ENCODE measurements around the gene SSTR4.
"Not testable (repeated sequence)": the region's sequence is repeated elsewhere in the genome, so short reads cannot be mapped to it uniquely, and the experiment has no call there.

SSTR4 gene

GRCh38 chr20:23018432-23018831 lies 16.7 kb upstream of the SSTR4 start:
- DNase-seq (ENCODE audit: low read depth in 1 of 2, low spot score in 1 of 2) = no peak

GRCh38 chr20:23018941-23019340 lies 16.2 kb upstream of the SSTR4 start:
- DNase-seq (ENCODE audit: low read depth in 1 of 2, low spot score in 1 of 2) = no peak

GRCh38 chr20:23019403-23019802 lies 15.7 kb upstream of the SSTR4 start:
- DNase-seq (ENCODE audit: low read depth in 1 of 2, low spot score in 1 of 2) = no peak

- DNase-seq (ENCODE audit: low read depth in 1 of 2, low spot score in 1 of 2) = no peak
Measured at GRCh38 chr20:23020230-23021018, 14.7 kb upstream of the SSTR4 start.

- no peak for DNase-seq (ENCODE audit: low read depth in 1 of 2, low spot score in 1 of 2)
Measured at GRCh38 chr20:23021541-23021940, 13.6 kb upstream of the SSTR4 start.

GRCh38 chr20:23021951-23022350 lies 13.2 kb upstream of the SSTR4 start:
- no peak for DNase-seq (ENCODE audit: low read depth in 1 of 2, low spot score in 1 of 2)

GRCh38 chr20:23022849-23023248 lies 12.3 kb upstream of the SSTR4 start:
- DNase-seq (ENCODE audit: low read depth in 1 of 2, low spot score in 1 of 2) = no peak

- no peak for DNase-seq (ENCODE audit: low read depth in 1 of 2, low spot score in 1 of 2)
Measured at GRCh38 chr20:23023621-23024177, 11.4 kb upstream of the SSTR4 start.

GRCh38 chr20:23024701-23025100 lies 10.4 kb upstream of the SSTR4 start:
- no peak for DNase-seq (ENCODE audit: low read depth in 1 of 2, low spot score in 1 of 2)

- not testable (repeated sequence) for DNase-seq (ENCODE audit: low read depth in 1 of 2, low spot score in 1 of 2)
Measured at GRCh38 chr20:23025503-23025902, 9.6 kb upstream of the SSTR4 start.

- DNase-seq (ENCODE audit: low read depth in 1 of 2, low spot score in 1 of 2) = no peak
Measured at GRCh38 chr20:23027721-23028120, 7.4 kb upstream of the SSTR4 start.

GRCh38 chr20:23028392-23028791 lies 6.7 kb upstream of the SSTR4 start:
- no peak for DNase-seq (ENCODE audit: low read depth in 1 of 2, low spot score in 1 of 2)

- DNase-seq (ENCODE audit: low read depth in 1 of 2, low spot score in 1 of 2) = no peak
Measured at GRCh38 chr20:23029324-23029723, 5.8 kb upstream of the SSTR4 start.

- no peak for DNase-seq (ENCODE audit: low read depth in 1 of 2, low spot score in 1 of 2)
Measured at GRCh38 chr20:23031346-23031745, 3.8 kb upstream of the SSTR4 start.

- no peak for DNase-seq (ENCODE audit: low read depth in 1 of 2, low spot score in 1 of 2)
Measured at GRCh38 chr20:23032056-23032749, 2.9 kb upstream of the SSTR4 start.

GRCh38 chr20:23032750-23033078 lies 2.4 kb upstream of the SSTR4 start:
- DNase-seq (ENCODE audit: low read depth in 1 of 2, low spot score in 1 of 2) = no peak

- DNase-seq (ENCODE audit: low read depth in 1 of 2, low spot score in 1 of 2) = no peak
Measured at GRCh38 chr20:23033918-23034317, 1.2 kb upstream of the SSTR4 start.

- no peak for DNase-seq (ENCODE audit: low read depth in 1 of 2, low spot score in 1 of 2)
Measured at GRCh38 chr20:23035731-23036130, 619 bp downstream of the SSTR4 start.

GRCh38 chr20:23036371-23036770 lies 1.3 kb downstream of the SSTR4 start:
- no peak for DNase-seq (ENCODE audit: low read depth in 1 of 2, low spot score in 1 of 2)

GRCh38 chr20:23037017-23037481 lies 1.9 kb downstream of the SSTR4 start:
- DNase-seq (ENCODE audit: low read depth in 1 of 2, low spot score in 1 of 2) = no peak

GRCh38 chr20:23039136-23039875 lies 4.2 kb downstream of the SSTR4 start:
- no peak for DNase-seq (ENCODE audit: low read depth in 1 of 2, low spot score in 1 of 2)
